ENCODE results near the gene TJP2. TPM values are rescaled to one million over a fixed set of nuclear protein-coding genes. Genes with fewer than 3 reads are reported as not detected.

The TJP2 gene
- total and polyA plus RNA-seq, 4 donors: 89.5 to 106 (median 94.5) TPM

DNA sequence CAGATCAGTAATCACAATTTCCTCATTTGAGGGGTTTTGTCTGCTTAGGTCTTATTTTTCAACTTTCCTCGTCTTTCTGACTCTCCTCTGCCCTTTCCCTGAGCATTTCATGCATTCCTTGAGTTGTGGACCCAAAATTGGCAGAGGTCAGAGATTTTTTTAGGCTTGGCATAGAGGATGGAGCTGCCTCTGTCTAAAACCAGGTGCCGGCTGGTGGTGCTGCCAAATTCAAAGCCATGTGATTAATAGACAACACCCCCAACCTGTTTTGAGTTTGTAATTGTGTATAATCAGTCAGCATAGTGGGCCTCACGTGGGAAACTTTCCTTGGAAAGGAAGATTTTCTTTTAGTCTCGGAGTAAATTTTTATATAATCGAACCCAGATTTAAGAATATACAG is 39.6 kb downstream of the TJP2 start:
- Histone ChIP-seq H3K9me3 (ENCODE audit: control insufficient read depth, insufficient read depth, low read length) (no peaks in the 10 kb centered on the region), H3K4me3 (ENCODE audit: low read depth, low read length) (no peak overlapping the region), H3K27ac (ENCODE audit: low read depth, low read length) (no peak overlapping the region), H3K4me1 (ENCODE audit: control insufficient read depth, insufficient read depth, low read length) (no peaks in the 10 kb centered on the region), H3K36me3 (ENCODE audit: control insufficient read depth, insufficient read depth, low read length) (peaks cover 4% of the 10 kb centered on the region), H3K27me3 (ENCODE audit: control insufficient read depth, insufficient read depth, low read length) (no peaks in the 10 kb centered on the region)
- DNase-seq (ENCODE audit: low read depth in 4 of 6, low spot score in 6 of 6): no peak
- WGBS (ENCODE audit: insufficient coverage): no CpG with 5 or more reads among the region's 5 CpGs

DNA sequence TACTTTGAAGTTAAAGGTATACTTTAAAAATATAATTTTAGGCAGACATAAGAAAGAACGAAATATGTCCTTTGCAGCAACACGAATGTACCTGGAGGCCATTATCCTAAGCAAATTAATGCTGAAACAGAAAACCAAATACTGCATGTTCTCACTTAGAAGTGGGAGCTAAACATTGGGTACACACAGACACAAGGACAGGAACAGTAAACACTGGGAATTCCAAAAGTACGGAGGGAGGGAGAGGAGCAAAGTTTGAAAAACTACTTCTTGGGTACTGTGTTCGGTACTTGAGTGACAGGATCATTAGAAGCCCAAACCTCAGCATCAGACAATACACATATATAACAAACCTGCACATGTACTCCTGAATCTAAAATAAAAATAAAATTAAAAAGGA is 40.9 kb downstream of the TJP2 start:
- DNase-seq (ENCODE audit: low read depth in 4 of 6, low spot score in 6 of 6): no peak
- Histone ChIP-seq H3K27me3 (ENCODE audit: control insufficient read depth, insufficient read depth, low read length) (no peaks in the 10 kb centered on the region), H3K4me3 (ENCODE audit: low read depth, low read length) (no peak overlapping the region), H3K36me3 (ENCODE audit: control insufficient read depth, insufficient read depth, low read length) (peaks cover 6% of the 10 kb centered on the region), H3K4me1 (ENCODE audit: control insufficient read depth, insufficient read depth, low read length) (no peaks in the 10 kb centered on the region), H3K9me3 (ENCODE audit: control insufficient read depth, insufficient read depth, low read length) (no peaks in the 10 kb centered on the region), H3K27ac (ENCODE audit: low read depth, low read length) (no peak overlapping the region)
- WGBS (ENCODE audit: insufficient coverage): 80% methylated on average over 1 of the region's 4 CpGs

DNA sequence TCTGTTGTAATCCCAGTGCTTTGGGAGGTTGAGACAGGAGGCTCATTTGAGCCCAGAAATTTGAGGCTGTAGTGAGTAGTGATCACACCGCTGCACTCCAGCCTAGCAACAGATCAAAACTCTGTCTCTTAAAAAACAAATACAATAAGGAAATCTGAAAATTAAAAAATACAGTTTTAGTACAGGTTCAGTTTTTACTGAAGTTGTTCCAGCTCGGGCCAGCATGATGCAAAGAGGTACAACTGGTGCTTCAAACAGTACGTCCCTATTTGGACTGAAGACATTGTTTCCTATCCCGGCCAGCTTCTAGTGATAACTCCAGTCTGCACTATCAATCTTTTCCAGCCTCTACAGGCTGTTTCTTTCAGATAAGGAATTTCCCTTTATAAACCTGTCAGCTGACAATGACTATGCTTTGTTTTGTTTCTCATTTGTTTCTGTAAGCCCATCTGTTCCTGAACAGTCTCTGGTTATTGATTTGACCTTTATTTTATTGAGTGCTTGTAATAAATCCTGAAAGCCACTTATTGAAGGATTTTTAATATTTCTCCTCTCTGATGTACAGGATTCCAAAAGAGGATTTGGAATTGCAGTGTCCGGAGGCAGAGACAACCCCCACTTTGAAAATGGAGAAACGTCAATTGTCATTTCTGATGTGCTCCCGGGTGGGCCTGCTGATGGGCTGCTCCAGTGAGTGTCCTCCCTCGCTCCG is 41.9 kb downstream of the TJP2 start:
- peak in 1 of 6 donors; percentile 21 for DNase-seq (ENCODE audit: low read depth in 4 of 6, low spot score in 6 of 6)
- no peaks in the 10 kb centered on the region for H3K9me3 ChIP-seq (ENCODE audit: control insufficient read depth, insufficient read depth, low read length)
- H3K27me3 ChIP-seq (ENCODE audit: control insufficient read depth, insufficient read depth, low read length): no peaks in the 10 kb centered on the region
- peaks cover 10% of the 10 kb centered on the region for H3K36me3 ChIP-seq (ENCODE audit: control insufficient read depth, insufficient read depth, low read length)
- no peaks in the 10 kb centered on the region for H3K4me1 ChIP-seq (ENCODE audit: control insufficient read depth, insufficient read depth, low read length)
- H3K4me3 ChIP-seq (ENCODE audit: low read depth, low read length): no peak overlapping the region
- 49% methylated on average over 5 of the region's 9 CpGs for WGBS (ENCODE audit: insufficient coverage)
- no peak overlapping the region for H3K27ac ChIP-seq (ENCODE audit: low read depth, low read length)

DNA sequence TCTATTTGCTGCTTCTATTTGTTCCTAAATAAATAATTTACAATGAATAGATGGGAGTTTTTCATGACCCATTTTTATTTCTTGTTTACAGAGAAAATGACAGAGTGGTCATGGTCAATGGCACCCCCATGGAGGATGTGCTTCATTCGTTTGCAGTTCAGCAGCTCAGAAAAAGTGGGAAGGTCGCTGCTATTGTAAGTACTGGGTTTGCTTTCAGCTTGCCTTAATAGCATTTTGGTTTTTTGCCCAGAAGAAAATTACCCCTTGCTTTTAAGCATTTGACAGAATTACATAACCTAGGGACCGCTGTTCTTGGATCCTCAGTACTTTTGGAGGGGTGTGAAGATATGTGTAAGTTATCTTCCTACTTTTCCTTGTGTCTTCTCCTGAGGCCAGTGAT is 44.1 kb downstream of the TJP2 start:
- peak in 1 of 6 donors; percentile 33 for DNase-seq (ENCODE audit: low read depth in 4 of 6, low spot score in 6 of 6)
- H3K4me3 ChIP-seq (ENCODE audit: low read depth, low read length): no peak overlapping the region
- no peaks in the 10 kb centered on the region for H3K9me3 ChIP-seq (ENCODE audit: control insufficient read depth, insufficient read depth, low read length)
- peaks cover 23% of the 10 kb centered on the region for H3K36me3 ChIP-seq (ENCODE audit: control insufficient read depth, insufficient read depth, low read length)
- 25% methylated on average over 1 of the region's 3 CpGs for WGBS (ENCODE audit: insufficient coverage)
- H3K27me3 ChIP-seq (ENCODE audit: control insufficient read depth, insufficient read depth, low read length): no peaks in the 10 kb centered on the region
- H3K4me1 ChIP-seq (ENCODE audit: control insufficient read depth, insufficient read depth, low read length): no peaks in the 10 kb centered on the region
- no peak overlapping the region for H3K27ac ChIP-seq (ENCODE audit: low read depth, low read length)

DNA sequence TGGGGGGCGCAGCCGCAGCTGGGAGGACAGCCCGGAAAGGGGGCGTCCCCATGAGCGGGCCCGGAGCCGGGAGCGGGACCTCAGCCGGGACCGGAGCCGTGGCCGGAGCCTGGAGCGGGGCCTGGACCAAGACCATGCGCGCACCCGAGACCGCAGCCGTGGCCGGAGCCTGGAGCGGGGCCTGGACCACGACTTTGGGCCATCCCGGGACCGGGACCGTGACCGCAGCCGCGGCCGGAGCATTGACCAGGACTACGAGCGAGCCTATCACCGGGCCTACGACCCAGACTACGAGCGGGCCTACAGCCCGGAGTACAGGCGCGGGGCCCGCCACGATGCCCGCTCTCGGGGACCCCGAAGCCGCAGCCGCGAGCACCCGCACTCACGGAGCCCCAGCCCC is 47.0 kb downstream of the TJP2 start:
- Histone ChIP-seq H3K9me3 (ENCODE audit: control insufficient read depth, insufficient read depth, low read length) (no peaks in the 10 kb centered on the region), H3K4me3 (ENCODE audit: low read depth, low read length) (no peak overlapping the region), H3K36me3 (ENCODE audit: control insufficient read depth, insufficient read depth, low read length) (peaks cover 23% of the 10 kb centered on the region), H3K4me1 (ENCODE audit: control insufficient read depth, insufficient read depth, low read length) (no peaks in the 10 kb centered on the region), H3K27me3 (ENCODE audit: control insufficient read depth, insufficient read depth, low read length) (no peaks in the 10 kb centered on the region), H3K27ac (ENCODE audit: low read depth, low read length) (no peak overlapping the region)
- WGBS (ENCODE audit: insufficient coverage): 98% methylated on average over 47 of the region's 47 CpGs
- no peak for DNase-seq (ENCODE audit: low read depth in 4 of 6, low spot score in 6 of 6)

DNA sequence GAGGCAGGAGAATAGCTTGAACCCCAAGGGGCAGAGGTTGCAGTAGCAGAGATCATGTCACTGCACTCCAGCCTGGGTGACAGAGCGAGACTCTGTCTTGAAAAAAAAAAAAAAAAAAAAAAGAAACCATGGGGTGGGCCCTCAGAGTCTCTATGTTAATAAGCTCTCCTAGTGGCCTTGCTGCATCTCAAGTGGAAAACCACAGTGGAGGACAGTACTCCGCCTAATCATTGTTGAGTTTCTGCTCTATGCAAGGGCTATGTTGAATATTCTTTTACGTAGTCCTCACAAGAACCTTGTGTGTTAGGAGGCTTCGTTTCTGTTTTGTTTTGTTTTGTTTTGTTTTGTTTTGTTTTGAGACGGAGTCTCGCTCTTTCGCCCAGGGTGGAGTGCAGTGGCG is 48.9 kb downstream of the TJP2 start:
- no peak for DNase-seq (ENCODE audit: low read depth in 4 of 6, low spot score in 6 of 6)
- WGBS (ENCODE audit: insufficient coverage): 95% methylated on average over 4 of the region's 8 CpGs
- no peak overlapping the region for H3K4me3 ChIP-seq (ENCODE audit: low read depth, low read length)
- no peaks in the 10 kb centered on the region for H3K9me3 ChIP-seq (ENCODE audit: control insufficient read depth, insufficient read depth, low read length)
- no peaks in the 10 kb centered on the region for H3K27me3 ChIP-seq (ENCODE audit: control insufficient read depth, insufficient read depth, low read length)
- H3K36me3 ChIP-seq (ENCODE audit: control insufficient read depth, insufficient read depth, low read length): peaks cover 21% of the 10 kb centered on the region
- no peak overlapping the region for H3K27ac ChIP-seq (ENCODE audit: low read depth, low read length)
- H3K4me1 ChIP-seq (ENCODE audit: control insufficient read depth, insufficient read depth, low read length): no peaks in the 10 kb centered on the region

DNA sequence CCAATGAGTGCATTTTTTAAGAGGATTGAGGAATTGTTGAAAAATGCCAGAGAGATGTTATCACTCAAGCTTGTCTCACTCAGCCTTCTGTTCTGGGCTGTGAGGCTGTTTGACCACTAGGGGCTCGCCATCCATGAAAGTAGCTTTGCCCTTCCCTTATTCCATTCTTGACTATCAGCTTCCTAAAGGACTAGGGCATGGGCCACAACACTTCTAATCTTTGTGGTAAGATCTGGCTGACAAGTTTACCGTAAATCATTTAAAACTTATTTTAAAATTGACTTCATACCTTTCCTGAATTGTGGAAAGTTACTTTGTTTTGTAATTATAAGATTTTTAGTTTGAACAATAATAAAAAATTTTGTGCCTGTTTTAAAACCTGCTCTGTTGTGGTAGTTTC is 49.5 kb downstream of the TJP2 start:
- DNase-seq (ENCODE audit: low read depth in 4 of 6, low spot score in 6 of 6): peak in 2 of 6 donors; percentile 48 to 71
- Histone ChIP-seq H3K36me3 (ENCODE audit: control insufficient read depth, insufficient read depth, low read length) (peaks cover 21% of the 10 kb centered on the region), H3K27ac (ENCODE audit: low read depth, low read length) (no peak overlapping the region), H3K4me1 (ENCODE audit: control insufficient read depth, insufficient read depth, low read length) (no peaks in the 10 kb centered on the region), H3K9me3 (ENCODE audit: control insufficient read depth, insufficient read depth, low read length) (no peaks in the 10 kb centered on the region), H3K4me3 (ENCODE audit: low read depth, low read length) (no peak overlapping the region), H3K27me3 (ENCODE audit: control insufficient read depth, insufficient read depth, low read length) (no peaks in the 10 kb centered on the region)
- 0% methylated on average over 1 of the region's 2 CpGs for WGBS (ENCODE audit: insufficient coverage)

DNA sequence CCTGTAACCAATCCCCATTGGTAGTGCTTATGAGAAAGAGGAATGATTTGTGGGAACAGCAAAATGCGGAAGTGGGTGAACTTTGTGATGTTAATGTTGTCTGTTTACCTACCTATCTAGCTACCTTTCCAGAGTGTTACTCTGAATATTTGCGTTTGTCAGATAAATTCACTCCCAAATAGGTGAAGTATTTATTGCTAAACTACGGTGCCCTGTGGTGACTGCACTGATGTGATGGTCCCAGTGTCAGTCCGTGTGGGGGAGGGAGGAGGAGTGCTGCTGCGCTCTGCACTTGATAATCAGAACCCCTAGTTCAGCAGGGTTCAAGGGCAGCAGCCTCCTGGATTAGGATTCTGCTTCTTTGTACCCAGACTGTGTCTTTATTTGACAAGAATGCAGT is 55.3 kb downstream of the TJP2 start:
- Histone ChIP-seq H3K27ac (ENCODE audit: low read depth, low read length) (no peak overlapping the region), H3K27me3 (ENCODE audit: control insufficient read depth, insufficient read depth, low read length) (no peaks in the 10 kb centered on the region), H3K36me3 (ENCODE audit: control insufficient read depth, insufficient read depth, low read length) (peaks cover 6% of the 10 kb centered on the region), H3K4me3 (ENCODE audit: low read depth, low read length) (no peak overlapping the region), H3K9me3 (ENCODE audit: control insufficient read depth, insufficient read depth, low read length) (no peaks in the 10 kb centered on the region), H3K4me1 (ENCODE audit: control insufficient read depth, insufficient read depth, low read length) (no peaks in the 10 kb centered on the region)
- 39% methylated on average over 2 of the region's 5 CpGs for WGBS (ENCODE audit: insufficient coverage)
- no peak for DNase-seq (ENCODE audit: low read depth in 4 of 6, low spot score in 6 of 6)

DNA sequence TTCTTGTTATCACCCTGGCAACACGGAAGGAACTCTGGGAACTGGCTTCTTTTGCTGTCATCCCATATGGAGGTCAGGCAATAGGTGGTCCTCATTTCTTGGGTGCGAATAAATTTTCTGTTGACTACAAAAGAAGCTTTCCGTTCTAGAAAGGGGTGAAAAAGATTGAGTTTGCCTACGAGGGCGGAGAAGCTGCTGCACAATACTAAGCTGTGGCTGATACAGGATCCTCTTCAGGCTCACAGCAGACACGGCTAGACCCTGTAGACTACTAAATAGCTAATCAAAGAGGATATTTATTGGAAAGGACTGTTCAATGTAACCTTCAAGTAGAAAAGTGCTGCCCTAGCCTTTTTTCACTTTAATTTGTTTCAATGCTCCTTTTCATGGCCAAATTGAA is 58.1 kb downstream of the TJP2 start:
- H3K27ac ChIP-seq (ENCODE audit: low read depth, low read length): no peak overlapping the region
- H3K9me3 ChIP-seq (ENCODE audit: control insufficient read depth, insufficient read depth, low read length): no peaks in the 10 kb centered on the region
- peak in 3 of 6 donors; percentile 17 to 58 (median 30) for DNase-seq (ENCODE audit: low read depth in 4 of 6, low spot score in 6 of 6)
- 37% methylated on average over 2 of the region's 6 CpGs for WGBS (ENCODE audit: insufficient coverage)
- H3K4me1 ChIP-seq (ENCODE audit: control insufficient read depth, insufficient read depth, low read length): no peaks in the 10 kb centered on the region
- H3K4me3 ChIP-seq (ENCODE audit: low read depth, low read length): no peak overlapping the region
- no peaks in the 10 kb centered on the region for H3K27me3 ChIP-seq (ENCODE audit: control insufficient read depth, insufficient read depth, low read length)
- peaks cover 4% of the 10 kb centered on the region for H3K36me3 ChIP-seq (ENCODE audit: control insufficient read depth, insufficient read depth, low read length)

DNA sequence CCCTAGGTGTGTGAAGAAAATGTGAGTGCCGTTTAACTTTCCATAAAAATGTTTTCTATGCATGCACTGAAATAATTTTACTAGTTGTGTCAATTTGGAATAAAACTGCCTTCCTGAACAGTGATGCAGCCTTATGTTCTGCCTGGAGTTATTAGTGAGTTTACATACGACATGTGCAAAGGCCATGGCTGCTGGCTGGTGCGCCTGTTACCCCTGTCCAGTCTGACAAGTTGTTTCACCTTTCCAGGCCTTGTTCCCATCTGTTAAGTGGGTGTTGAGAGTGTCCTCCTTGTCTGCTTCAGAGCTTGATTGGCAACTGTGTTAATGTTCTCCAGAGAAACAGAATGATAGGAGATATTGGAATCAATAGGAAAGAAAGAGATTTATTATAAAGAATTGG is 60.6 kb downstream of the TJP2 start:
- H3K36me3 ChIP-seq (ENCODE audit: control insufficient read depth, insufficient read depth, low read length): peaks cover 4% of the 10 kb centered on the region
- no CpG with 5 or more reads among the region's 3 CpGs for WGBS (ENCODE audit: insufficient coverage)
- DNase-seq (ENCODE audit: low read depth in 4 of 6, low spot score in 6 of 6): no peak
- no peaks in the 10 kb centered on the region for H3K4me1 ChIP-seq (ENCODE audit: control insufficient read depth, insufficient read depth, low read length)
- no peak overlapping the region for H3K27ac ChIP-seq (ENCODE audit: low read depth, low read length)
- H3K9me3 ChIP-seq (ENCODE audit: control insufficient read depth, insufficient read depth, low read length): no peaks in the 10 kb centered on the region
- H3K27me3 ChIP-seq (ENCODE audit: control insufficient read depth, insufficient read depth, low read length): no peaks in the 10 kb centered on the region
- no peak overlapping the region for H3K4me3 ChIP-seq (ENCODE audit: low read depth, low read length)

Data from spinal cord (tissue), 10 donors.